ENCODE measurements around the gene NPAS3.

DNA sequence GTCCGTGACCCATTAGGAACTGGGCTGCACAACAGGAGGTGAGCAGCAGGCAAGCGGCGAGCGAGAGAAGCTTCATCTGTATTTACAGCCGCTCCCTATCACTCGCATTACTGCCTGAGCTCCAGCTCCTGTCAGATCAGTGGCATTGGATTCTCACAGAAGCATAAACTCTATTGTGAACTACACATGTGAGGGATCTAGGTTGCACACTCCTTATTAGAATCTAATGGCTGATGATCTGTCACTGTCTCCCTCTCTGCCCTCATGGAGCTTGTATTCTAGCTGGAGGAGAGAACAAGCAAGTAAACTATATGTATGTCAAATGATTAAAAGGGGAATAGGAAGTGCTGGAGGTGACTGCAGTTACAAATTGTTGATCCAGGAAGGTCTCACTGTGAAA is 533.1 kb downstream of the NPAS3 start:
- TF ChIP-seq CTCF (IDR thresholded peaks at IDR 0.05) (no peak), POLR2A (IDR thresholded peaks at IDR 0.05) (no peak)
